Neural cell (in vitro differentiated cells): Measurements from ENCODE around the gene DNAJC8.

ENCODE experiments used
- EZH2 ChIP-seq: fragments of 200-600, 300-800 bp; shearing (Covaris generic), sonication (generic); IDR thresholded peaks from 2 replicates; pipeline ENCODE4 v1.6.1; 2014; ENCODE audit warnings: antibody characterized with exemption, low read length, borderline replicate concordance, mild to moderate bottlenecking; ENCODE audit not compliant: insufficient read depth, poor library complexity, severe bottlenecking
- POLR2AphosphoS5 ChIP-seq: IDR thresholded peaks from 2 replicates; pipeline ENCODE4 v1.6.1; 2012
- SMC3 ChIP-seq: fragments of 450-650 bp; conservative IDR thresholded peaks from 2 replicates; pipeline ENCODE4 v1.6.1; 2014; ENCODE audit warnings: antibody characterized with exemption, mild to moderate bottlenecking, moderate library complexity; ENCODE audit not compliant: poor library complexity
- TAF1 ChIP-seq: IDR thresholded peaks from 2 replicates; pipeline ENCODE4 v1.6.1; 2012; ENCODE audit warnings: low read depth
- TF ChIP-seq, protein P1 (sequence below): fragments of 450-650 bp; IDR thresholded peaks from 2 replicates; pipeline ENCODE4 v1.5.1; 2014; ENCODE audit warnings: antibody characterized with exemption, mild to moderate bottlenecking, moderate library complexity; ENCODE audit not compliant: poor library complexity, severe bottlenecking
- TF ChIP-seq, protein P2 (sequence below): IDR thresholded peaks from 2 replicates; pipeline ENCODE4 v1.6.1; 2012; ENCODE audit warnings: borderline replicate concordance

- TF ChIP-seq POLR2AphosphoS5 (no peak), TAF1 (no peak), EZH2 (no peak), SMC3 (no peak)
- TF ChIP-seq, protein P1, sequence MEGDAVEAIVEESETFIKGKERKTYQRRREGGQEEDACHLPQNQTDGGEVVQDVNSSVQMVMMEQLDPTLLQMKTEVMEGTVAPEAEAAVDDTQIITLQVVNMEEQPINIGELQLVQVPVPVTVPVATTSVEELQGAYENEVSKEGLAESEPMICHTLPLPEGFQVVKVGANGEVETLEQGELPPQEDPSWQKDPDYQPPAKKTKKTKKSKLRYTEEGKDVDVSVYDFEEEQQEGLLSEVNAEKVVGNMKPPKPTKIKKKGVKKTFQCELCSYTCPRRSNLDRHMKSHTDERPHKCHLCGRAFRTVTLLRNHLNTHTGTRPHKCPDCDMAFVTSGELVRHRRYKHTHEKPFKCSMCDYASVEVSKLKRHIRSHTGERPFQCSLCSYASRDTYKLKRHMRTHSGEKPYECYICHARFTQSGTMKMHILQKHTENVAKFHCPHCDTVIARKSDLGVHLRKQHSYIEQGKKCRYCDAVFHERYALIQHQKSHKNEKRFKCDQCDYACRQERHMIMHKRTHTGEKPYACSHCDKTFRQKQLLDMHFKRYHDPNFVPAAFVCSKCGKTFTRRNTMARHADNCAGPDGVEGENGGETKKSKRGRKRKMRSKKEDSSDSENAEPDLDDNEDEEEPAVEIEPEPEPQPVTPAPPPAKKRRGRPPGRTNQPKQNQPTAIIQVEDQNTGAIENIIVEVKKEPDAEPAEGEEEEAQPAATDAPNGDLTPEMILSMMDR, result no peak
- TF ChIP-seq, protein P2, sequence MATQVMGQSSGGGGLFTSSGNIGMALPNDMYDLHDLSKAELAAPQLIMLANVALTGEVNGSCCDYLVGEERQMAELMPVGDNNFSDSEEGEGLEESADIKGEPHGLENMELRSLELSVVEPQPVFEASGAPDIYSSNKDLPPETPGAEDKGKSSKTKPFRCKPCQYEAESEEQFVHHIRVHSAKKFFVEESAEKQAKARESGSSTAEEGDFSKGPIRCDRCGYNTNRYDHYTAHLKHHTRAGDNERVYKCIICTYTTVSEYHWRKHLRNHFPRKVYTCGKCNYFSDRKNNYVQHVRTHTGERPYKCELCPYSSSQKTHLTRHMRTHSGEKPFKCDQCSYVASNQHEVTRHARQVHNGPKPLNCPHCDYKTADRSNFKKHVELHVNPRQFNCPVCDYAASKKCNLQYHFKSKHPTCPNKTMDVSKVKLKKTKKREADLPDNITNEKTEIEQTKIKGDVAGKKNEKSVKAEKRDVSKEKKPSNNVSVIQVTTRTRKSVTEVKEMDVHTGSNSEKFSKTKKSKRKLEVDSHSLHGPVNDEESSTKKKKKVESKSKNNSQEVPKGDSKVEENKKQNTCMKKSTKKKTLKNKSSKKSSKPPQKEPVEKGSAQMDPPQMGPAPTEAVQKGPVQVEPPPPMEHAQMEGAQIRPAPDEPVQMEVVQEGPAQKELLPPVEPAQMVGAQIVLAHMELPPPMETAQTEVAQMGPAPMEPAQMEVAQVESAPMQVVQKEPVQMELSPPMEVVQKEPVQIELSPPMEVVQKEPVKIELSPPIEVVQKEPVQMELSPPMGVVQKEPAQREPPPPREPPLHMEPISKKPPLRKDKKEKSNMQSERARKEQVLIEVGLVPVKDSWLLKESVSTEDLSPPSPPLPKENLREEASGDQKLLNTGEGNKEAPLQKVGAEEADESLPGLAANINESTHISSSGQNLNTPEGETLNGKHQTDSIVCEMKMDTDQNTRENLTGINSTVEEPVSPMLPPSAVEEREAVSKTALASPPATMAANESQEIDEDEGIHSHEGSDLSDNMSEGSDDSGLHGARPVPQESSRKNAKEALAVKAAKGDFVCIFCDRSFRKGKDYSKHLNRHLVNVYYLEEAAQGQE, result no peak
Observed at GRCh38 chr1:28185071-28185470, 47.8 kb downstream of the DNAJC8 start.
